ENCODE measurements around the gene RAB30.
"Not testable (repeated sequence)": the region's sequence is repeated elsewhere in the genome, so short reads cannot be mapped to it uniquely, and the experiment has no call there.

Gene RAB30

DNA sequence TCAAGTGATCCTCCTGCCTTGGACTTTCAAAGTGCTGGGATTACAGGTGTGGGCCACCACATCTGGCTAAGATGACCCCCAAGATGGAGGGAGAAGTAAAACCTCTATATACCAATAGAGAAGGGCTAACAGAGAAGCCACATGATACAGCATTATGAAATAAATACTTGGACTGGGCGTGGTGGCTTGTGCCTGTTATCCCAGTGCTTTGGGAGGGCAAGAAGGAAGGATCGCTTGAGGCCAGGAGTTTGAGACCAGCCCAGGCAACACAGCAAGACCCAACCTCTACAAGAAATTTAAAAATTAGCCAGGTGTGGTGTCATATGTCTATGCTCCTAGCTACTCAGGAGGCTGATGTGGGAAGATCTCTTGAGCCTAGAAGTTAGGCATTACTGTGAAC, 61.7 kb downstream of the RAB30 start:
- no peak for DNase-seq (ENCODE audit: low read depth in 3 of 3)

- DNase-seq (ENCODE audit: low read depth in 3 of 3): not testable (repeated sequence)
These were observed 62.6 kb downstream of the RAB30 start for GRCh38 chr11:83009136-83009535.

GRCh38 chr11:83008581-83008923, 63.1 kb downstream of the RAB30 start:
- no peak for DNase-seq (ENCODE audit: low read depth in 3 of 3)

GRCh38 chr11:83007909-83008580, 63.7 kb downstream of the RAB30 start:
- no peak for DNase-seq (ENCODE audit: low read depth in 3 of 3)

DNA sequence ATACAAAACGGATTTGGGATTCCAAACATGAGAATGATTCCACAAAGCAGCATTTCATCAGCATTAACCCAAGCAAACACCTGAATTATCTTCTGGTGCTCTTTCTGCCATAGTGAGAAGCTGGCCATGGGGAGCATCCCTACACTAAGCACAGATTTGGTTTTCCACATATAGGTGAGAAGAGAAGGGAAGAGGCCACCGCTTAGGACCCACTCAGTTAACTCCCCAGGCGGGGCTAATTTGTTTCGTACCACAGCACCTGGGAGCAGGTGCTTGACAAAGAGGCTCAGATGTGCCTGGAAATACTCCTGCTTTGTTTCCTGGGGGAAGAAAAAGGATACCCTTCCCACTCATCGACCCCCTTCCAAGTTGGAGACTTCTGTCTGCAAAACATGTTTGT, 64.2 kb downstream of the RAB30 start:
- no peak for DNase-seq (ENCODE audit: low read depth in 3 of 3)

GRCh38 chr11:83006877-83007330, 64.8 kb downstream of the RAB30 start:
- DNase-seq (ENCODE audit: low read depth in 3 of 3): no peak

- no peak for DNase-seq (ENCODE audit: low read depth in 3 of 3)
These were observed 66.7 kb downstream of the RAB30 start for GRCh38 chr11:83004746-83005556.

DNA sequence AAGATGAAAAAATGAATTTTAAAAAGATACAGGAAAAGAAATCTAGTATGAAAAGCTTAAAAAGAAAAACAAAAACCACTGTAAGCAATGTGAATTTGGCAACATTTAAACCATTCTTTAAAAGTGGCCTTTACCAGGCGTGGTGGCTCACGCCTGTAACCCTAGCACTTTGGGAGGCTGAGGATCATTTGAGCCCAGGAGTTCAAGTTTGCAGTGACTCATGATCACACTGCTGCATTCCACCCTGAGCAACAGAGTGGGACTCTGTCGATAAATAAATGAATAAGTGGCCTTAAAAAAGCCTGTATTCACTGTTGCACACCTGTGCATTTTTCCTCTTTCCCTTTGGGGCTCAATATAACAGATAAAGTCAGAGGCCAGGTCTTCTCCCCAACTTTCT, 69.2 kb downstream of the RAB30 start:
- DNase-seq (ENCODE audit: low read depth in 3 of 3): no peak

- no peak for DNase-seq (ENCODE audit: low read depth in 3 of 3)
These were observed 69.6 kb downstream of the RAB30 start for GRCh38 chr11:83002053-83002452.

GRCh38 chr11:83000381-83000780, 71.3 kb downstream of the RAB30 start:
- no peak for DNase-seq (ENCODE audit: low read depth in 3 of 3)

- no peak for DNase-seq (ENCODE audit: low read depth in 3 of 3)
These were observed 72.5 kb downstream of the RAB30 start for GRCh38 chr11:82999232-82999631.

DNA sequence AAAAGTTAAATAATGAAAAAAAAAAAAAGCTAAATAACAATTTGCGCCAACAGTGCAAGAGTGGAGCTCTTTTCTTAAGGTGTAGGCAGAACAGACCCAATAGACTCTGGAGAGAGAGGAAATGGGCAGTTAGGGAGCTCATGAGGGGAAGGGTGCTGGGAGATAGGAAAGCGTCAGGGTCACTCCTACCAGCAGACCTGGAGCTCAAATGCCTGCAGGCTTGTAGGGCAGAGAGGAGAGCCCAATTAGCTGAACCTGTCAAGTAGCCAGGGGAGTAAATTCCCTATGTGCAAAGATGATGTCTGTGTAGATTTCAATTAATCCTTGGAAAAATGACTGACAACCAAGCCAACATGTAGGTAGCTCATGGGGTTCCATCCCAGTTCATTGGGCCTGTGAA, 73.0 kb downstream of the RAB30 start:
- no peak for DNase-seq (ENCODE audit: low read depth in 3 of 3)

GRCh38 chr11:82996966-82997606, 74.6 kb downstream of the RAB30 start:
- DNase-seq (ENCODE audit: low read depth in 3 of 3): no peak

DNA sequence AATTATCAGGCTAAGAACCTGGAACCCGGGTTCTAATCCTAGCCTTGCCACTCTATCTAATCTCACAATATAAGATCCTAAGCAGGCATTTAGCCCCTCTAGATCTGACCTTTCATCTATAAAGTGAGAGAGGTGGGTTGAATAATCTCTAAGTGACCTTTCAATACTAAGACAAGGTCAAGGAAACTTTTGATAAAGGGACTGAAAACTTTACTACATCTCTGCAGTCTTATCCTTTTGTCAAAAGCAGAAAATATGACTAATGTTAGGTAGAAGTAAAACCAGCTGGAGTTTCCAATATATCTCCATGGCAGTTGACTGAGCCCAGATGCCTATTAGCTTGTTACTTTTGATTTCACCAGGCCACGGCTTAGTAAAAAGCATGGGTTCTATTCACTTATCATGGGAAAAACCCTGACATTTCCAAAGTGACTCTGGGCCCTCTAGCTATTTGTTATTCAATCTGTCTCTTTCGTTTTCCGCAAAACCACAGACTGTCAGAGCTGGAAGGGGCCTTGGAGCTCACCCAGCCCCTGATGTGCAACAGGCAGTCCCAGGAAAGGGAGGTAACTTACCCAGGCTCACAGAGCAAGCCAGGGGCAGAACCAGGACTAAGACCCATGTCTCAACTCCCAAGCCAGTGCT, 75.8 kb downstream of the RAB30 start:
- DNase-seq (ENCODE audit: low read depth in 3 of 3): no peak

- no peak for DNase-seq (ENCODE audit: low read depth in 3 of 3)
These were observed 76.5 kb downstream of the RAB30 start for GRCh38 chr11:82995235-82995634.

DNA sequence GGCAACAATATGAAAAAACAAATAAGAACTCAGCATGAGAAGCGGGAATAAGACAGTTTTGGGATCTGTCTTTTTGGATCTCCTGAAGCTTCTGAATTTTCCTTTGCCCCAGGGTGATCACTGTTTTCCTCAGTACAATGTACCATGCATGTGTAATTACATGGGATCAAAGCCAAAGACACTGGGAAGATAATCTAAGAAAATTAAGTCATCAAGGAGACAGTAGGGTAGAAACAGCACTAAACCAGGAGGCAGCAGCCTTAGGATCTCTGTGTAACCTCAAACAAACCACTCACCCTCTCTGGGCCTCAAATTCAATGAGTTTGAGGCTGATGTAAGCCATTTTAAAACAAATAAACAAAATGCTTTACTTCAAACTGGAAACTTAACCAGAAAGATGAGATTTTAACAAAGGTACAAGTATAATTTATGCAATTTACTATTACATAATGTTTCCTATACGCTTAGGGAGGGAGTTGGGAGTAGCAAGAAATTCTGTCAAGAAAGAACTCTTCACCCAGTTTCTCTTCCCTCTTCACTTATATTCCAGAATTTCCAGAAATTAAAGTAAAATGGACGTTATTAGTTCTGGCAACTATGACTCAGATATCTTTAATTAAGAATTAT, 77.0 kb downstream of the RAB30 start:
- DNase-seq (ENCODE audit: low read depth in 3 of 3): no peak

- no peak for DNase-seq (ENCODE audit: low read depth in 3 of 3)
These were observed 79.5 kb downstream of the RAB30 start for GRCh38 chr11:82992223-82992622.

DNA sequence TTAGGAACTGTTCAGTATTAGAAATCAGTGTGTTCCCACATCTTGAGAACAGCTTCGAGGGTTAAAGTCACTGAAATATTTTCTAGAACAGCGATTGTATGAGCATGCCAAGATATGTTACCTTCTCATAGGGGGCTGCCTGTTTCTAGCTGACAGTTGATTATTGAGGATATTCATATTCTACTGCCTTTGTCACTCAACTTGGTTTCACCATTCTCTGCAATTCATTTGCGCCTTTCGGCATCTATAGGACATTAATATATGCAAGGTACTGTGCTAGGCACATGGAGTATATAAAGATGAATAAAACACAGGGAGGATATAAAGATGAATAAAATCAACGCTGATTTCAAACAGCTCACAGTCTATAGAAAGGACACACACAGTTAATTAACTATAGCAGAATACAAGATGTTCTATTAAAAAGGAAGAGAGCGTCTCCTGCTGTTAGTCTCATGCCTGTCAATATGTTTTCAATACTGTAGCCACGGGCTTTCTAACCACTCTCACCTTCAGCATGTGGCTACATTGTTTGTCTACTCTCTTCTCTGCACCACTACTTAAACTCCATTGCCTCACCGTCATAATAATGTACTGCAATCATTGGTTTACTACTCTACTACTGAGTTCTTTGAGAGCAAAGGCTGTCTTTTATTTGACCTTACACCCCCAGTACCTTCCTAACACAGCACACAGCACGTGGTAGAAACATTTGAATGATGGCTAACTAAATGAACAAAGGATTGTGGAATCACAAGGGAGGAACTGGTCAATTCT, 81.9 kb downstream of the RAB30 start:
- no peak for DNase-seq (ENCODE audit: low read depth in 3 of 3)

GRCh38 chr11:82988936-82989627, 82.6 kb downstream of the RAB30 start:
- DNase-seq (ENCODE audit: low read depth in 3 of 3): no peak

DNA sequence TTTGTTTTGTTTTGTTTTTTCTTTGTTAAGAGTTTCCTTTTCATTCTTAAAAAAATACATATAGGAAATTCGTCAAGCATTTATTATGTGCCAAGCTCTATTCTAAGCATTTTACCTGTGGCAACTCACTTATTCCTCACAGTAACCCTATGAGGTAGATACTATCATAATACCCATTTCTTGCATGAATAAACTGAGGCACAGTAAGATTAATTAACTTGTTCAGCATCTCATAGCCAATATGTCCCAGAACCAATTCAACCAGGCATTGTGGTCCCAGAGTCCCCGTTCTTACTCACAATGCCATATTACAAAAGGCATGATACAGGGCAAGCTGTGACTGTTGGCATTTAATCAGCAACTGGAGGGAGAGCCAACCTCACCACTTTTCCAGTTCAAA, 83.7 kb downstream of the RAB30 start:
- DNase-seq (ENCODE audit: low read depth in 3 of 3): no peak

DNA sequence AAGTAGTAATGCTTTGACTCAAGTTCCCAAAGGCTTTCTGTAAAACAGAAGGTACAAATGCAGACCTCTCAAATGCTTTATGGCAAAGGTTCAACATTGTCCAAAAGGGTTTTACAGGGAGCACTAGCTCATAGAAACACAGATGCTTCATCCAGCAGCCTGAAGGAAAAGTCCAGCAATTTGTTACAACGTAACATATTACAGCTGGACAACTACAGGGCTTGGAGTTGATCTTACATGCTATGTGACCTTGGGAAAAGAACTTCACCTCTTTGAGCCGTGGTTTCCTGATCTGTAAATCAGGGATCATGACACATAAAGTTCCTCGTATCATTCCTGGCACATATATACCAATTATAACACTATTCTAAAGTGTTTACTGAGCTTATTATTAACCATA, 85.3 kb downstream of the RAB30 start:
- DNase-seq (ENCODE audit: low read depth in 3 of 3): no peak

All from stimulated activated CD4-positive, alpha-beta T cell treated with anti-CD3 and anti-CD28 coated beads, TNF-alpha, amount 100 ng/mL, for 4 hours (primary cell).